Central memory CD8-positive, alpha-beta T cell (primary cell): Measurements from ENCODE around the gene AFF3.

Source experiments
- ATAC-seq: fragments of 150-1000 bp; cut with Tn5 transposase; replicated peaks from 2 replicates; pipeline ENCODE4 v1.10.0; 2022; ENCODE audit warnings: mild to moderate bottlenecking, moderate FRiP score, moderate number of reproducible peaks; ENCODE audit not compliant: poor library complexity, severe bottlenecking; ENCODE audit errors: extremely low read depth
- DNase-seq, 2 donors: peaks; one replicate each; pipeline ENCODE4 v3.0.0; 2021; ENCODE audit warnings: low spot score in 2 of 2
- H3K27ac Mint-ChIP-seq: one replicate; pipeline ENCODE4 v1.8.0; 2022; ENCODE audit warnings: low read depth, mild to moderate bottlenecking, moderate library complexity, mixed read lengths
- H3K27me3 Mint-ChIP-seq: one replicate; pipeline ENCODE4 v1.8.0; 2022; ENCODE audit warnings: mixed read lengths
- H3K36me3 Mint-ChIP-seq: one replicate; pipeline ENCODE4 v1.8.0; 2022; ENCODE audit warnings: mild to moderate bottlenecking, moderate library complexity, mixed read lengths; ENCODE audit not compliant: insufficient read depth
- H3K4me1 Mint-ChIP-seq: one replicate; pipeline ENCODE4 v1.8.0; 2022; ENCODE audit warnings: mixed read lengths
- H3K4me3 Mint-ChIP-seq: one replicate; pipeline ENCODE4 v1.8.0; 2022; ENCODE audit warnings: mild to moderate bottlenecking, moderate library complexity, mixed read lengths
- H3K9me3 Mint-ChIP-seq: one replicate; pipeline ENCODE4 v1.8.0; 2022; ENCODE audit warnings: mixed read lengths

Gene AFF3

GRCh38 chr2:99640635-99641151 is 501.7 kb downstream of the AFF3 start:
- Mint-ChIP-seq H3K4me3 (no peak overlapping the region), H3K27me3 (peaks cover 19% of the 10 kb centered on the region), H3K9me3 (no peaks in the 10 kb centered on the region), H3K36me3 (no peaks in the 10 kb centered on the region), H3K4me1 (no peaks in the 10 kb centered on the region), H3K27ac (no peak overlapping the region)
- DNase-seq (no peak), ATAC-seq (no peak)

DNA sequence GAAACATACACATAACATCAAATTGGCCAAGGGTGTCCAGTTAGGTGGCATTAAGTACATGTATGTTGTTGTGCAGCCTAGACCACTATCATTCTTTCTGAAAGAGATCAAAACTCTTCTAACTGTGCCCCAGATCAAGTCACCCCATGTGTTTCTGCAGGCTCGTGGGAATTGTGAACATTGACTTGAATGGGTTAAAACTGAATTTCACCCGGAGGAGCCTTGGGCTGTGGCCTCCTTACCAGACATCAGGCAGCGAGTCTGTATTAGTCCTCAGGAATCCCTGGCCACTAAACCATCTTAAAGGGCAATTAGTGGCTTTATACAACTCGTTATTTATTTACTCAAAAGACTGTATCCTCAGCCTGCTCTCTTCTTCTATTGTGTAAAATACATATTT is 503.6 kb downstream of the AFF3 start:
- no peak overlapping the region for H3K4me3 Mint-ChIP-seq
- H3K9me3 Mint-ChIP-seq: no peaks in the 10 kb centered on the region
- H3K27ac Mint-ChIP-seq: no peak overlapping the region
- H3K36me3 Mint-ChIP-seq: no peaks in the 10 kb centered on the region
- no peaks in the 10 kb centered on the region for H3K4me1 Mint-ChIP-seq
- no peak for DNase-seq
- peaks cover 9% of the 10 kb centered on the region for H3K27me3 Mint-ChIP-seq
- no peak for ATAC-seq

GRCh38 chr2:99637159-99637697 is 505.2 kb downstream of the AFF3 start:
- DNase-seq: no peak
- Mint-ChIP-seq H3K27ac (no peak overlapping the region), H3K9me3 (peaks cover 6% of the 10 kb centered on the region), H3K4me3 (no peak overlapping the region), H3K36me3 (no peaks in the 10 kb centered on the region), H3K4me1 (no peaks in the 10 kb centered on the region), H3K27me3 (peaks cover 9% of the 10 kb centered on the region)
- no peak for ATAC-seq

DNA sequence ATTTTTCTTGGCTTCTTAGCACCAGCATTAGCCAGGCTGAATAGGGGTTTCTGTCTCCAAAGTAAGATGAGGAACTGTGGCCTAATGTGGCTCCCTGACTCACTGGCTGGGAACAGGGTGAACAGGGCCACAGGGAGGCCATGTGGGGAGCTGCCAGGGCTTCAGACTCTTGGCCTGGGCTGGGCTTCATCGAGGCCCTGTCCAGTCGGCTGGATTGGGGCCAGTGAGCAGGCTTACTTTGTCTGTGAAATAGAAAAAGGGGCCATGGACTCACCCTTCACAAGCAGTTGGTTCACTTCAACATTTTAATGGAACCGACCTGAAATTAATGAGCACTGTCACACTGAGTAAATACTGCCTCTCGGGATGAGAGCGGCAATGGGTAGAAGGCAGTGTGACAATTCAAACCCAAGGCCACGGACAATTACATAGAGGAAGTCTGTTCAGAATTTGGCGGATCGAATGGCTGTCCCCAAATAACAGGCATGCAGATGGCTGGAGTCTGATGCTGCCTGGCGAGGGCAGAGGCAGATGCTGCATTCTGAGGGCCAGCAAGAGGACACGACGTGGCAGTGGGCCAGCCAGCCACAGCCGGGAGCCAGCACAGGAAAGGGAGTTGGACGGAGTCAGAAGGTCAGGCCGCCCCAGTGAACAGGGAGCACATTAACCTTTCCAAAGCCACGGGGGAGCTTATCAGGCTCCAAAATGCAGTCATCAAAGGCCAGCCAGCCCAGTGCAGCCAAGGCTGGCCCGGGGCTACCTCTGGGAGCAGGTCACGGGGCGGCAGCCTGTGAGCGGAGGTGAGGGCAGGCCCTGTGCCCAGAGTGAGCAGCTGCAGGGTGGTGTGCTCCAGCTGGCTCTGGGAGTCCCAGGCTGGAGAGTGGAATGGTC is 506.0 kb downstream of the AFF3 start:
- H3K4me3 Mint-ChIP-seq: no peak overlapping the region
- ATAC-seq (no peak), DNase-seq (no peak)
- H3K9me3 Mint-ChIP-seq: peaks cover 6% of the 10 kb centered on the region
- no peak overlapping the region for H3K27ac Mint-ChIP-seq
- H3K4me1 Mint-ChIP-seq: no peaks in the 10 kb centered on the region
- H3K36me3 Mint-ChIP-seq: no peaks in the 10 kb centered on the region
- peaks cover 9% of the 10 kb centered on the region for H3K27me3 Mint-ChIP-seq

DNA sequence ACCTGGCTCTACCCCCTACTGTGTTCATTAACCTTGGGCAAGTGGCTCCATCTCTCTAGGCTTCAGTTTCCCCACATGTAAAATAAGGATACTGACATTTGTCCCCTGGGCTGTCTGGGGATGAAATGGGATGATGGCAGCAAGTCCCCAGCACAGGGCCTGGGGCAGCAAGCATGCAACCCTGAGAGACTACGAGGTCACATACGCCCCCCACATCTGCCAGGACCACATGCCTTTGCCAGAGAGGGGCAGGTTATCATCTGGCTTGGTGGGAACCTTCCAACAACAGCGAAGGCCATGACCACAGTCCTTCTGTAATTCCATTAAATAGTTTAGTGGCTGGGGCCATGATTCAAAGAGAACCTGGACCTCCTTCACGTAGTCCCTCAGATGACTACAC is 506.7 kb downstream of the AFF3 start:
- peaks cover 9% of the 10 kb centered on the region for H3K27me3 Mint-ChIP-seq
- H3K9me3 Mint-ChIP-seq: peaks cover 6% of the 10 kb centered on the region
- H3K4me3 Mint-ChIP-seq: no peak overlapping the region
- no peak overlapping the region for H3K27ac Mint-ChIP-seq
- DNase-seq (no peak), ATAC-seq (no peak)
- peaks cover 1% of the 10 kb centered on the region for H3K36me3 Mint-ChIP-seq
- H3K4me1 Mint-ChIP-seq: no peaks in the 10 kb centered on the region

- Mint-ChIP-seq H3K27me3 (peaks cover 24% of the 10 kb centered on the region), H3K4me3 (no peak overlapping the region), H3K4me1 (no peaks in the 10 kb centered on the region), H3K36me3 (peaks cover 1% of the 10 kb centered on the region), H3K9me3 (peaks cover 6% of the 10 kb centered on the region), H3K27ac (no peak overlapping the region)
- no peak for DNase-seq
- no peak for ATAC-seq
These were observed 508.2 kb downstream of the AFF3 start for GRCh38 chr2:99634234-99634633.

DNA sequence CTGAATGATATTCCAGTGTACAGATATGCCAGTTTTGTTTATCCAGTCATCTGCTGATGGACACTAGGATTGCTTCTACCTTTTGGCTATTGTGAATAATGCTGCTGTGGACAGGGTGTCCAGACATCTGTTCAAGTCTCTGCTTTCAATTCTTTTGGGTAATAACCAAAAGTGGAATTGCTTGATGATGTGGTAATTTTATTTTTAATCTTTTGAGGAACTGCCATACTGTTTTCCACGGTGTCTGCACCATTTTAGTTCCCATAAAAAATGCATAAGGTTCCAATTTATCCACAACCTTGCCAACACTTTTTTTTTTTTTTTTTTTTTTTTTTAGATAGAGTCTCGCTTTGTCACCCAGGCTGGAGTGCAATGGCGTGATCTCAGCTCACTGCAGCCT is 510.7 kb downstream of the AFF3 start:
- Mint-ChIP-seq H3K36me3 (peaks cover 1% of the 10 kb centered on the region), H3K9me3 (peaks cover 6% of the 10 kb centered on the region), H3K27ac (no peak overlapping the region), H3K27me3 (peaks cover 23% of the 10 kb centered on the region), H3K4me3 (no peak overlapping the region), H3K4me1 (no peaks in the 10 kb centered on the region)
- DNase-seq: no peak
- ATAC-seq: no peak

DNA sequence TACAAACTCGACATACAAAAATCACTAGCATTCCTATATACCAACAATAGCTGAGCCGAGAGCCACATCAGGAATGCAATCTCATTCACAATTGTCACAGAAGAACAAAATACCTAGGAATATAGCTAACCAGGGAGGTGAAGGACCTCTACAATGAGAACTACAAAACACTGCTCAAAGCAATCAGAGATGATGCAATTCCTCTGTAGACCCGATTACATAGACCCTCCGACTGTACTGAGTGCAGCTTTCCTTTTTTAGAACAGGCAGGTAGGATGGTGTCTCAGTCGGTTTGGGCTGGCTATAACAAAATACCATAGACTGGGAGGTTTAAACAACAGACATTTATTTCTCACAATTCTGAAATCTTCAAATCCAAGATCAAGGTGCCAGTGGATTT is 513.1 kb downstream of the AFF3 start:
- Mint-ChIP-seq H3K4me1 (no peaks in the 10 kb centered on the region), H3K27ac (no peak overlapping the region), H3K4me3 (no peak overlapping the region), H3K9me3 (peaks cover 6% of the 10 kb centered on the region), H3K27me3 (peaks cover 16% of the 10 kb centered on the region), H3K36me3 (peaks cover 1% of the 10 kb centered on the region)
- ATAC-seq (no peak), DNase-seq (no peak)

DNA sequence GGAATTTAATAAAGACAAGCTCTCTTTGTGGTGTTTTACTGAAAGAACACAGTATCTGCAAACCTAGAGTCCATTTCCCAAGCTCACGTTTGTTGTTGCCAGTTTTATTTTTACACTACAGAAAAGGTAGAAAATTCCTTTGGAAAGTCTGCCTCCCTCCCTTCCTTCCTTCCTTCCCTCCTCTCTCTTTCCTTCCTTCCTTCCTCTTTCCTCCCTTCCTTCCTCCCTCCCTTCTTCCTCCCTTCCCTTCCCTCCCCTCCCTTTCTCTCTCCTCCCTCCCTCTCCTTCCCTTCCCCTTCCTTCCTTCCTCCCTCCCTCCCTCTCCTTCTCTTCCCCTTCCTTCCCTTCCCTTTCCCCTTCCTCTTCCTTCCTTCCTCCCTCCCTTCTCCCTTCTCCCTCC is 516.2 kb downstream of the AFF3 start:
- DNase-seq: no peak
- H3K27ac Mint-ChIP-seq: no peak overlapping the region

DNA sequence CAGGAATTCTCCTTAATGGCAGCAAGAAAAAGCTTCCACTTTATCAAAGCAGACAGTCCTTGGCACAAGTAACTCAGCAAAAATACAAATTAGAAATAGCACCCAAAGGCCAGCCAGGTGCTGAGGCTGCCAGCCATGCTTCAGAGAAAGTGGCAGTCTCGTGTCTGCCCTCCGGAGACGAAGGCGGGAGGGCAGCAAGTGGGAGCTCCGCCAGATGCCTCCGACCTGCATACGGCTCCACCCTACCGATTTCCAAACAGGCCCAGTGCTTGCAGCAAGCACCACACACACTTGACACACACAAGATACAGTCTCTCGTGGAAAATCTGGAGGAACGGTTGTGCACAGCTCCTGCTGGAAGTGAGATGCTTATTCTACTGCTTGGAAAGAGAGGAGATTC is 517.7 kb downstream of the AFF3 start:
- no peaks in the 10 kb centered on the region for H3K4me1 Mint-ChIP-seq
- ATAC-seq: no peak
- DNase-seq: no peak
- peaks cover 2% of the 10 kb centered on the region for H3K36me3 Mint-ChIP-seq
- peaks cover 18% of the 10 kb centered on the region for H3K27me3 Mint-ChIP-seq
- H3K9me3 Mint-ChIP-seq: no peaks in the 10 kb centered on the region
- no peak overlapping the region for H3K4me3 Mint-ChIP-seq
- no peak overlapping the region for H3K27ac Mint-ChIP-seq

More for the DNA sequence above, 516.2 kb downstream of the AFF3 start:
- no peak overlapping the region for H3K4me3 Mint-ChIP-seq
- H3K27me3 Mint-ChIP-seq: peaks cover 28% of the 10 kb centered on the region
- no peak for ATAC-seq
- H3K4me1 Mint-ChIP-seq: no peaks in the 10 kb centered on the region
- H3K36me3 Mint-ChIP-seq: peaks cover 3% of the 10 kb centered on the region
- H3K9me3 Mint-ChIP-seq: no peaks in the 10 kb centered on the region

DNA sequence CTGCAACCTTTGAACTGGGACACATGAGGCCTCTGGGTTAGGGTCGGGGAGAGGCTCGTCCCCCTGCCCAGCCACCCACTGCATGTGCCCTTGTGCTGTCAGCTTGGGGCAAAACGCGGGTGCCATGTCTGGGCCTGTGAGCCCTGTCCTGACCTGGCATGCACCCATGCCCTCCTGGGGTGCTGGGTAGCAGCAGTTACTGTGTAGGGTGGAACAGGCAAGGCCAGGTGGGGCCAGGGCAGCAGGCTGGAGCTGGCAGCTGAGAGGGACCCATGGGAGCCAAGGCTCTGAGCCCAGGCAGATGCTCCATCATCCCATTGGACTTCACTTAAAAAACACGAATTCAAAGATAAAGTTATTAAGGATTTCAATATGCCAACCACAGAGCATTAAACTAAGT is 518.8 kb downstream of the AFF3 start:
- H3K27me3 Mint-ChIP-seq: peaks cover 18% of the 10 kb centered on the region
- no peak overlapping the region for H3K4me3 Mint-ChIP-seq
- no peak overlapping the region for H3K27ac Mint-ChIP-seq
- H3K36me3 Mint-ChIP-seq: peaks cover 2% of the 10 kb centered on the region
- DNase-seq: no peak
- ATAC-seq: no peak
- no peaks in the 10 kb centered on the region for H3K4me1 Mint-ChIP-seq
- no peaks in the 10 kb centered on the region for H3K9me3 Mint-ChIP-seq

DNA sequence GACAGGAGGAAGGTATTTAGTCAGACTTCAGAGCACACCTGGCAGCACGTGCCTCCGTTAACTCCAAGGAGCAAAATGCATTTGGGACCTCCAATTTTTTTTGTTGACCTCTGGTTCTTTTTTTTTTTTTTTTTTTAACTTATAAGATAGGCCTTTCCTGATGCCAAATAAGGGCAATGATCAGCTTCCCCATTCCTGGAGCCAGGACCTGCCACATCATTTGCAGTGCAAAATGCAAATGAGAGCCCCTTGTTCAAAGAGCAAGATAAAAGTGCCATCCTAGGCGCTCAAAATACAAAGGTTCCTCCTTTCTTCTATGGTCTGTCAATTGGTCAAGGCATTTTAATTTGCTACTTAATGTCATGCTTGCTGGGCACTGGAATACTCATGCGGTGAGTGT is 519.4 kb downstream of the AFF3 start:
- H3K27ac Mint-ChIP-seq: no peak overlapping the region
- no peak overlapping the region for H3K4me3 Mint-ChIP-seq
- peaks cover 2% of the 10 kb centered on the region for H3K36me3 Mint-ChIP-seq
- DNase-seq: no peak
- no peaks in the 10 kb centered on the region for H3K4me1 Mint-ChIP-seq
- no peak for ATAC-seq
- peaks cover 21% of the 10 kb centered on the region for H3K27me3 Mint-ChIP-seq
- no peaks in the 10 kb centered on the region for H3K9me3 Mint-ChIP-seq

DNA sequence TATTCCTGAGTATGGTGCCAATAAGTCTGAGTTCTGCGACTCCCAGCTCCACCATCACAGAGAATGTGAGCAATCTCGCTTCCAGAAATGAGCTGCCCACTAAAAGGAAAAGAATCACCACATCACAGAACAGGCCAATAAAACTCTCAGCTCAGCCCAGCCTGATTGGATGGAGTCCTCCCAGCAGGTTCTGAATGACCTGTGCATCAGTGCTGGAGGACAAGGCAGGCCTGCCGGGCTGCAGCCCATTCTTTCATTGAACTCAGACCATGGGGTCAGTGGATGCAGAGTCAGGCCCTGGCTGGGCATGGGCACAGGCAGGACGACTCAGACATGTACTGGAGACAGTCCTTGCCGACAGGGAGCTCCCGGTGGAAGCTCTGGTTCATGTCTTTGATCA is 519.9 kb downstream of the AFF3 start:
- Mint-ChIP-seq H3K9me3 (no peaks in the 10 kb centered on the region), H3K4me1 (no peaks in the 10 kb centered on the region), H3K27ac (no peak overlapping the region), H3K27me3 (peaks cover 21% of the 10 kb centered on the region), H3K4me3 (no peak overlapping the region), H3K36me3 (peaks cover 2% of the 10 kb centered on the region)
- DNase-seq: no peak
- ATAC-seq: no peak
